ENCODE results near the gene ADNP. TPM values are rescaled to one million over a fixed set of nuclear protein-coding genes. Genes with fewer than 3 reads are reported as not detected.

The ADNP gene
- polyA plus RNA-seq, 3 donors, result 1.4 to 16.6 (median 3.3) TPM

DNA sequence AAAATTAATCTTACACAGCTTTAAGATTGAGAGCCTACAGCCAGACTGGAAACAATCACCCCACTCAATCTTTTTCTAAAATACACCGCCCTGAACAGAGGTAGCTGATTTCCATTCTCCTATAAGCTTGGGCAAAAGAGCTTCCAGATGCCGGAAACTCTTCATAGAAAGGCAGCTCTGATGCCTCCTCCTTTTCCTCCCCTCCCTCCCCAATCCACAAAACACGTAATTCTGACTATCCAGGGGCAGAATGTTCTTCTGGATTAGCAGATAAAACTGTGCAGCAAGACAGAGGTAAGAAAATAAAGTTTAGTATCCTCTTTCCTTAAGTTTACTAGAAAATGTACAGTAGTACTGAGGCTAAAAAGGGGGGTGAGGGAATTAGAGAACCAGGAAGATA lies 15.8 kb downstream of the ADNP start:
- Histone ChIP-seq H4K20me1 (ENCODE audit: insufficient read depth, low read length) (peaks cover 99% of the 10 kb centered on the region), H3K36me3 (replicated peaks in 1 of 2; ENCODE audit: control insufficient read depth in 1 of 2, insufficient read depth in 2 of 2, low read length in 2 of 2) (peaks cover 5 to 12% of the 10 kb centered on the region in 2 donors), H2AFZ (ENCODE audit: insufficient read depth, low read depth, low read length, poor library complexity, severe bottlenecking) (no peak overlapping the region), H3K9me3 (replicated peaks in 1 of 2; ENCODE audit: control insufficient read depth in 1 of 2, insufficient read depth in 1 of 2, low read length in 2 of 2) (no peaks in the 10 kb centered on the region), H3K79me2 (ENCODE audit: insufficient read depth, low read length) (peaks cover 100% of the 10 kb centered on the region), H3K27me3 (ENCODE audit: control insufficient read depth in 2 of 2, insufficient read depth in 2 of 2, low read length in 2 of 2) (no peaks in the 10 kb centered on the region), H3K4me1 (ENCODE audit: control insufficient read depth in 1 of 2, insufficient read depth in 2 of 2, low read length in 2 of 2) (peaks cover 0 to 4% of the 10 kb centered on the region in 2 donors), H3K9ac (ENCODE audit: insufficient read depth, low read length, poor library complexity, severe bottlenecking) (no peak overlapping the region), H3K4me3 (replicated peaks in 1 of 3; ENCODE audit: low read depth in 2 of 3, low read length in 3 of 3) (no peak overlapping the region), H3K4me2 (replicated peaks; ENCODE audit: extremely low read depth, low read length, poor library complexity, severe bottlenecking) (no peak overlapping the region), H3K27ac (ENCODE audit: low read depth in 1 of 2, low read length in 2 of 2) (peak overlapping the region in 1 of 2 donors; percentile 65)
- Mint-ChIP-seq H3K27me3 (ENCODE audit: low read depth in 3 of 3) (no peaks in the 10 kb centered on the region), H3K9me3 (no peaks in the 10 kb centered on the region), H3K4me3 (no peak overlapping the region), H3K27ac (peak overlapping the region in 3 of 7 donors; percentile 30 to 73 (median 30)), H3K4me1 (peaks cover 31% of the 10 kb centered on the region), H3K36me3 (peaks cover 17 to 26% of the 10 kb centered on the region in 2 donors)
- intact Hi-C loops (cut with micrococcal nuclease), result no loop called here
- TF ChIP-seq, protein P1, sequence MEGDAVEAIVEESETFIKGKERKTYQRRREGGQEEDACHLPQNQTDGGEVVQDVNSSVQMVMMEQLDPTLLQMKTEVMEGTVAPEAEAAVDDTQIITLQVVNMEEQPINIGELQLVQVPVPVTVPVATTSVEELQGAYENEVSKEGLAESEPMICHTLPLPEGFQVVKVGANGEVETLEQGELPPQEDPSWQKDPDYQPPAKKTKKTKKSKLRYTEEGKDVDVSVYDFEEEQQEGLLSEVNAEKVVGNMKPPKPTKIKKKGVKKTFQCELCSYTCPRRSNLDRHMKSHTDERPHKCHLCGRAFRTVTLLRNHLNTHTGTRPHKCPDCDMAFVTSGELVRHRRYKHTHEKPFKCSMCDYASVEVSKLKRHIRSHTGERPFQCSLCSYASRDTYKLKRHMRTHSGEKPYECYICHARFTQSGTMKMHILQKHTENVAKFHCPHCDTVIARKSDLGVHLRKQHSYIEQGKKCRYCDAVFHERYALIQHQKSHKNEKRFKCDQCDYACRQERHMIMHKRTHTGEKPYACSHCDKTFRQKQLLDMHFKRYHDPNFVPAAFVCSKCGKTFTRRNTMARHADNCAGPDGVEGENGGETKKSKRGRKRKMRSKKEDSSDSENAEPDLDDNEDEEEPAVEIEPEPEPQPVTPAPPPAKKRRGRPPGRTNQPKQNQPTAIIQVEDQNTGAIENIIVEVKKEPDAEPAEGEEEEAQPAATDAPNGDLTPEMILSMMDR (IDR thresholded peaks at IDR 0.05), result no peak
- WGBS (ENCODE audit: insufficient coverage), result 83% methylated on average over 2 of the region's 3 CpGs
- DNase-seq, result no peak

DNA sequence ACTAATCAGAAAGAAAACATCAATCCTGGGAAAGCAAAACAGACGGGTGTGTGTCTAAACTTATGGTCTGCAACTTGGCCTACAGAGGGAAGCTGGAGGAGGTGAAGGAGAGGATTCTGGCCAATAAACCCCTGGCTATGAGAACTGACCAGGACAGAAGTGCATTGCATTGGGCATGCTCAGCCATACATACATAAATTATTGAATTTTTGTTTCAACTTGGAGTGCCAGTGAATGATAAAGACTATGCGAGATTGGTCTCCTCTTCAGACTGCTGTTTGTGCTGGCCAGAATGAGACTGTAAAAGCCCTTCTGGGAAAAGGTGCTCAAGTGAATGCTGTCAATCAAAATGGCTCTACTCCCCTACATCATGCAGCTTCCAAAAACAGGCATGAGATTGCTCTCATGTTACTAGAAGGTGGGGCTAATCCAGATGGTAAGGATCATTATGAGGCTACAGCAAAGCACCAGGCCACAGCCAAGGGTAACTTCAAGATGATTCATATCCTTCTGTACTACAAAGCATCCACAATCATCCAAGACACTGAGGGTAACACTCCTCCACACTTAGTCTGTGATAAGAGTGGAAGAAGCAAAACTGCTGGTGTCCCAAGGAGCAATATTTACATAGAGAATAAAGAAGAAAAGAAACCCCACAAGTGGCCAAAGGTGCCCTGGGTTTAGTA lies 17.4 kb downstream of the ADNP start:
- Mint-ChIP-seq H3K4me1 (peaks cover 26% of the 10 kb centered on the region), H3K4me3 (no peak overlapping the region), H3K27me3 (ENCODE audit: low read depth in 3 of 3) (no peaks in the 10 kb centered on the region), H3K36me3 (peaks cover 10 to 32% of the 10 kb centered on the region in 2 donors), H3K27ac (peak overlapping the region in 4 of 7 donors; percentile 1 to 39 (median 35)), H3K9me3 (no peaks in the 10 kb centered on the region)
- TF ChIP-seq, protein P1 (IDR thresholded peaks at IDR 0.05), result no peak
- Histone ChIP-seq H3K79me2 (ENCODE audit: insufficient read depth, low read length) (peaks cover 100% of the 10 kb centered on the region), H3K36me3 (replicated peaks in 1 of 2; ENCODE audit: control insufficient read depth in 1 of 2, insufficient read depth in 2 of 2, low read length in 2 of 2) (peaks cover 0 to 16% of the 10 kb centered on the region in 2 donors), H3K27me3 (ENCODE audit: control insufficient read depth in 2 of 2, insufficient read depth in 2 of 2, low read length in 2 of 2) (no peaks in the 10 kb centered on the region), H3K9me3 (replicated peaks in 1 of 2; ENCODE audit: control insufficient read depth in 1 of 2, insufficient read depth in 1 of 2, low read length in 2 of 2) (no peaks in the 10 kb centered on the region), H4K20me1 (ENCODE audit: insufficient read depth, low read length) (peaks cover 99% of the 10 kb centered on the region), H3K4me3 (replicated peaks in 1 of 3; ENCODE audit: low read depth in 2 of 3, low read length in 3 of 3) (no peak overlapping the region), H3K9ac (ENCODE audit: insufficient read depth, low read length, poor library complexity, severe bottlenecking) (no peak overlapping the region), H2AFZ (ENCODE audit: insufficient read depth, low read depth, low read length, poor library complexity, severe bottlenecking) (no peak overlapping the region), H3K27ac (ENCODE audit: low read depth in 1 of 2, low read length in 2 of 2) (peak overlapping the region in 1 of 2 donors; percentile 1), H3K4me1 (ENCODE audit: control insufficient read depth in 1 of 2, insufficient read depth in 2 of 2, low read length in 2 of 2) (peaks cover 0 to 4% of the 10 kb centered on the region in 2 donors), H3K4me2 (replicated peaks; ENCODE audit: extremely low read depth, low read length, poor library complexity, severe bottlenecking) (no peak overlapping the region)
- 100% methylated on average over 1 of the region's 2 CpGs for WGBS (ENCODE audit: insufficient coverage)
- intact Hi-C loops (cut with micrococcal nuclease), result no loop called here
- no peak for DNase-seq
